NCI-H2081 treated with DMSO at 0.1 percent for 48 hours (cell line): ENCODE measurements around the gene GMDS.

Source experiments
- DNase-seq: peaks from one replicate; lab custom pipeline; 2025; lab: John Stamatoyannopoulos, UW

The GMDS gene

GRCh38 chr6:2178125-2178524 lies 67.3 kb downstream of the GMDS start:
- no peak for DNase-seq

GRCh38 chr6:2175825-2176224 lies 69.6 kb downstream of the GMDS start:
- DNase-seq, result no peak

- DNase-seq, result no peak
Observed at GRCh38 chr6:2173203-2173961, 72.0 kb downstream of the GMDS start.

- no peak for DNase-seq
Observed at GRCh38 chr6:2171728-2172127, 73.7 kb downstream of the GMDS start.

- DNase-seq, result no peak
Observed at GRCh38 chr6:2168480-2168879, 76.9 kb downstream of the GMDS start.

- DNase-seq, result no peak
Observed at GRCh38 chr6:2166717-2167116, 78.7 kb downstream of the GMDS start.

- DNase-seq, result no peak
Observed at GRCh38 chr6:2165286-2165685, 80.1 kb downstream of the GMDS start.

GRCh38 chr6:2164481-2164880 lies 80.9 kb downstream of the GMDS start:
- DNase-seq, result no peak

GRCh38 chr6:2162079-2162445 lies 83.3 kb downstream of the GMDS start:
- DNase-seq, result no peak

GRCh38 chr6:2158596-2159271 lies 86.7 kb downstream of the GMDS start:
- no peak for DNase-seq

- no peak for DNase-seq
Observed at GRCh38 chr6:2157441-2158127, 87.8 kb downstream of the GMDS start.

- no peak for DNase-seq
Observed at GRCh38 chr6:2155206-2155605, 90.2 kb downstream of the GMDS start.

- DNase-seq, result no peak
Observed at GRCh38 chr6:2149361-2150006, 95.9 kb downstream of the GMDS start.

- no peak for DNase-seq
Observed at GRCh38 chr6:2148748-2149147, 96.7 kb downstream of the GMDS start.

- DNase-seq, result no peak
Observed at GRCh38 chr6:2147766-2148448, 97.5 kb downstream of the GMDS start.

- DNase-seq, result no peak
Observed at GRCh38 chr6:2147261-2147660, 98.1 kb downstream of the GMDS start.

GRCh38 chr6:2144210-2144609 lies 101.2 kb downstream of the GMDS start:
- no peak for DNase-seq

GRCh38 chr6:2141644-2142290 lies 103.6 kb downstream of the GMDS start:
- DNase-seq, result no peak

- no peak for DNase-seq
Observed at GRCh38 chr6:2140438-2141128, 104.8 kb downstream of the GMDS start.

- no peak for DNase-seq
Observed at GRCh38 chr6:2135401-2135800, 110.0 kb downstream of the GMDS start.

GRCh38 chr6:2134554-2134953 lies 110.9 kb downstream of the GMDS start:
- DNase-seq, result no peak
